ENCODE results near the gene AMD1.

DNA sequence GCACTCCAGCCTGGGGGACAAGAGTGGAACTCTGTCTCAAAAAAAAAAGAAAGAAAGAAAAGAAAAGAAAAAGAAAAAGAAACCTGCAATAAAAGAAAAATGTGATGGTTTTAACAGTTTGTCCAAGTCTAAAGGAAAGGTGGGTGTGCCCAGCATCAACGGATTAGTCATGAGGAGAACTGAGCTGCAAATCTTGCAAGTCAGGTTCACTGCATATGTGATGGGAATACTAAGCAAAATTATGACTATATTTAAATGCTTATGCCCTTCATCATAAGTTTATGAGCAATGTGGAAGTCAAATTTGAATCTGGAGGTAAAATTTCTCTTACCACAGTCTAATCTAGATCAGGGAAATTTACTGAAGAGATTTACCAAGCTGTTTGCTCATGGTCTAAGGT is 46.2 kb upstream of the AMD1 start:
- TF ChIP-seq CTCF (IDR thresholded peaks at IDR 0.05) (no peak), POLR2A (IDR thresholded peaks at IDR 0.05) (no peak)
